ENCODE data around the gene MRPL43.

- no peak for TF ChIP-seq CTCF (IDR thresholded peaks at IDR 0.05)
- TF ChIP-seq ZFX (IDR thresholded peaks at IDR 0.05; ENCODE audit: borderline replicate concordance) = no peak
Measured at GRCh38 chr10:100966887-100967286, 20.4 kb downstream of the MRPL43 start.
